Endometrial microvascular endothelial cells (primary cell): ENCODE measurements around the gene TBX15. TPM values are rescaled to one million over a fixed set of nuclear protein-coding genes. Genes with fewer than 3 reads are reported as not detected.

ENCODE experiments used
- in situ Hi-C: cut with HindIII; loops from 2 replicates; pipeline ENCODE4 v1.10.0; 2017; ENCODE audit warnings: low sequenced_read_pairs, low pct_unique_long_range_greater_than_20kb; ENCODE audit errors: inconsistent ontology term
- total RNA-seq: library from RNA; depleted of rRNA; stranded (reverse); fragments of >200 nt; gene quantifications from one replicate; pipeline ENCODE4 v1.2.3, GENCODE V29; 2015; ENCODE audit errors: inconsistent ontology term

Gene TBX15
- total RNA-seq, 1 donor from 2014 or later: not detected

- in situ Hi-C loops: no loop called here
Measured at GRCh38 chr1:118912574-118912973, 75.6 kb downstream of the TBX15 start.

GRCh38 chr1:118911571-118911970 lies 76.6 kb downstream of the TBX15 start:
- in situ Hi-C loops: no loop called here

- in situ Hi-C loops: no loop called here
Measured at GRCh38 chr1:118907466-118907865, 80.7 kb downstream of the TBX15 start.

GRCh38 chr1:118905671-118906070 lies 82.5 kb downstream of the TBX15 start:
- in situ Hi-C loops: no loop called here

- in situ Hi-C loops: no loop called here
Measured at GRCh38 chr1:118905196-118905595, 82.9 kb downstream of the TBX15 start.

GRCh38 chr1:118902711-118903191 lies 85.4 kb downstream of the TBX15 start:
- in situ Hi-C loops: no loop called here

GRCh38 chr1:118902299-118902698 lies 85.8 kb downstream of the TBX15 start:
- in situ Hi-C loops: no loop called here

- in situ Hi-C loops: no loop called here
Measured at GRCh38 chr1:118900643-118901440, 87.3 kb downstream of the TBX15 start.

- in situ Hi-C loops: no loop called here
Measured at GRCh38 chr1:118899340-118899739, 88.8 kb downstream of the TBX15 start.

GRCh38 chr1:118898712-118899111 lies 89.4 kb downstream of the TBX15 start:
- in situ Hi-C loops: no loop called here

GRCh38 chr1:118896416-118896815 lies 91.7 kb downstream of the TBX15 start:
- in situ Hi-C loops: no loop called here

- in situ Hi-C loops: no loop called here
Measured at GRCh38 chr1:118894836-118895235, 93.3 kb downstream of the TBX15 start.

- in situ Hi-C loops: no loop called here
Measured at GRCh38 chr1:118890851-118891384, 97.2 kb downstream of the TBX15 start.

- in situ Hi-C loops: no loop called here
Measured at GRCh38 chr1:118884946-118885345, 103.2 kb downstream of the TBX15 start.

- in situ Hi-C loops: no loop called here
Measured at GRCh38 chr1:118881751-118882150, 106.4 kb downstream of the TBX15 start.

- in situ Hi-C loops: no loop called here
Measured at GRCh38 chr1:118878661-118879060, 109.5 kb downstream of the TBX15 start.

GRCh38 chr1:118877668-118878396 lies 110.3 kb downstream of the TBX15 start:
- in situ Hi-C loops: no loop called here

- in situ Hi-C loops: no loop called here
Measured at GRCh38 chr1:118871582-118872171, 116.5 kb downstream of the TBX15 start.

- in situ Hi-C loops: no loop called here
Measured at GRCh38 chr1:118868387-118868786, 119.8 kb downstream of the TBX15 start.
